Stimulated activated CD8-positive, alpha-beta memory T cell treated with anti-CD3 and anti-CD28 coated beads, Interleukin-15, amount 100 ng/mL, for 48 hours (primary cell): Measurements from ENCODE around the gene NFYC.

Experiments
- DNase-seq, 2 donors: peaks; one replicate each; pipeline ENCODE4 v3.0.0-alpha.2; 2020; ENCODE audit warnings: low read depth in 2 of 2

The NFYC gene

GRCh38 chr1:40760984-40761383 lies 69.5 kb downstream of the NFYC start:
- DNase-seq: no peak

GRCh38 chr1:40762144-40762923 lies 70.8 kb downstream of the NFYC start:
- DNase-seq: no peak

- no peak for DNase-seq
These were observed 72.4 kb downstream of the NFYC start for GRCh38 chr1:40763742-40764532.

- no peak for DNase-seq
These were observed 73.5 kb downstream of the NFYC start for GRCh38 chr1:40764981-40765380.

GRCh38 chr1:40766017-40766416 lies 74.5 kb downstream of the NFYC start:
- DNase-seq: no peak

- no peak for DNase-seq
These were observed 75.1 kb downstream of the NFYC start for GRCh38 chr1:40766560-40766959.

- no peak for DNase-seq
These were observed 76.9 kb downstream of the NFYC start for GRCh38 chr1:40768146-40768990.

GRCh38 chr1:40769815-40770214 lies 78.3 kb downstream of the NFYC start:
- no peak for DNase-seq

GRCh38 chr1:40770296-40771070 lies 79.0 kb downstream of the NFYC start:
- DNase-seq: no peak

GRCh38 chr1:40772146-40772955 lies 80.8 kb downstream of the NFYC start:
- no peak for DNase-seq

GRCh38 chr1:40773748-40774265 lies 82.3 kb downstream of the NFYC start:
- no peak for DNase-seq

GRCh38 chr1:40774266-40774998 lies 82.9 kb downstream of the NFYC start:
- peak; percentile 24 to 28 for DNase-seq

GRCh38 chr1:40776236-40777072 lies 85.0 kb downstream of the NFYC start:
- no peak for DNase-seq

GRCh38 chr1:40777224-40777970 lies 85.9 kb downstream of the NFYC start:
- DNase-seq: no peak

GRCh38 chr1:40780678-40781607 lies 89.4 kb downstream of the NFYC start:
- DNase-seq: no peak

- DNase-seq: no peak
These were observed 90.1 kb downstream of the NFYC start for GRCh38 chr1:40781608-40781971.

GRCh38 chr1:40782371-40782956 lies 91.0 kb downstream of the NFYC start:
- no peak for DNase-seq
